Mucosa of gallbladder (tissue), 1 donor: ENCODE data around the gene TARS2. TPM values are rescaled to one million over a fixed set of nuclear protein-coding genes. Genes with fewer than 3 reads are reported as not detected.

Experiments used
- DNase-seq: peaks from one replicate; pipeline ENCODE4 v3.0.0-alpha.2; 2020; ENCODE audit warnings: low spot score
- total RNA-seq: library from RNA; stranded (reverse); gene quantifications from one replicate; pipeline ENCODE4 v1.2.1, GENCODE V29; 2021
- donor health status: DM: no; HTN: no; CAD: no.

The TARS2 gene
- total RNA-seq, 1 donor from 2014 or later = 28.3 TPM

DNA sequence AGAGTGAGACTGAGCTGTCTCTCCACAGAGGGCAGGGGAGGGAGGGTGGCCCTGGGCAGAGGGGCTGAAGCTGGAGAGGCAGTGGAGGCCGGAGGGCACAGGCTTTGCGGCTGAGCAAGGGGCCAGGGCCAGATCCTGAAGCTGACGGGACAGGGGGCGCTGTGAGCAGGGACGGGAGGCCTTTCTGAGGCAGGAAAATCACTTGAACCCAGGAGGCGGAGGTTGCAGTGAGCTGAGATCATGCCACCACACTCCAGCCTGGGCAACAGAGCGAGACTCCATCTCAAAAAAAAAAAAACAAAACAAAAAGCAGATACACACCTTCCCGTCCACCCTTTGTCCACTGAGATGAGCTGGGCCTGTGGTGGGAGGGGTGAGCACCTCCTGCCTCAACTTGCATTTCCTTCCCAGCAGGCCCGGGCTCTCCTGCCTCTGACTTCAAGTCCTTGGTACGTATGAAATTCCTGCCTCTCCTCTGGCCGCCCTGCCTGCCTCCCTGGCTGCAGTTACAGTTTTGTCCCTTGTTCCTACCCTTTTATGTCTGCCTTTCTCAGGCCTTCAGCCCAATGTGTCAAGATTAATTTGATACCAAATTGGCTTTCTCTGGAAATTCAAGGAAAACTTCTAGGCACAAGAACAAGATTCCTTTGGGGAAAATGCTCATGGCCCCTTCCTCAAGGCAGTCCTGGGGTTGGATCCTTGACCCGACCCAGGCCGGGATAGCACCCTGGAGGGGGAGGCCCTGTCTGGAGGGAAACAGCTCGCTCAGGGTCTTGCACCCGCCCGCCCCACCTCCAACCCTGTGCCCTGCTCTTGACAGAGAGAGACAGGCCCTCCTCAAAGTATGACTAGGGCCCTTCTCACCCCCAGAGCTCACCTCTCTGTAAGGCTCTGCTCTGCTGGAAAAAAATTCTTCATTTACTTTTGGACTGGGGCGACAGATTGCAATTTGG lies 50.8 kb downstream of the TARS2 start:
- DNase-seq = no peak

GRCh38 chr1:150543500-150544143 lies 56.4 kb downstream of the TARS2 start:
- DNase-seq = no peak

DNA sequence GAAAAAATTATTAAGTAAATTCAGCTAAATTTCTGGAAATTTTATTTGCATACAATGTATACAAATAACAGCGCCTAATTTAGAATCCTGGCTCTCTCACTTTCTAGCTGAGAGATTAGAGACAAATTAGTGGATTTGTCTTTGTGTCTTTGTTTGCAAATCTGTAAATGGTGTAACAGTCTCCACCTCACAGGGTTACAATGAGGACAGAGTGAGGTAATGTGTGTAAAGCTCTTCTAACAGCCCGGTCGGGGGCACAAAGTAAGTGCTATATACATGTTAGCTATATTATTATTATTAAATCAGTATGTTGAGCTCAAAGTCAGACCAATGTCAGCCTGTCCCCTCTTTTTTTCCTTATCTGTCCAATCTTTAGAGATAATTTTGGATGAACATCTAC lies 57.0 kb downstream of the TARS2 start:
- DNase-seq = no peak

DNA sequence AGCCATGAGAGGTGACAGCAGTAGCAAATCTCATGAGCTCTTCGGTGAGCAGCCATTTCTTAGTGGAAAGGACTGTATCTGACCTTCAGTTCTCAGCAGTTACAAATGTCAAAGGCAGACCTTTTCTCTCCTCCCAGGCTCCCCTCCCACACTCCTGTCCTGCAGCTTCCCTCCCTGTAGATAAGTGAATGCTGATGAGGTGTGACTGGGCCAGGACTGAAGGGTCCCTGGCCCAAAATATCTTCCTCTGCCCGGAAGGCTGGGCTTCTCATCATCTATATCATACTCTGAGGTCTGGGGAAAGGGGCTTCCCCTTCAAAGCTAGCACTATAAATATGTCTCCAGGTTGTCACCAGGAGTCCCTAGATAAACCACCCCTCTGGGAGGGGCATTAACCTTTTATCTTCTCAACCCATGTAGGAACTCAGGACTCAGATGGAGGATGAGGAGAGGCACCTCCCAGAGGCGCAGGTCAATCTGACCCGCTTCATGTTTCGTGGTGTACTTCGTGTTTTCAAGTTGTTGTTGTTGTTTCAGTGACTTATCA lies 58.3 kb downstream of the TARS2 start:
- no peak for DNase-seq

DNA sequence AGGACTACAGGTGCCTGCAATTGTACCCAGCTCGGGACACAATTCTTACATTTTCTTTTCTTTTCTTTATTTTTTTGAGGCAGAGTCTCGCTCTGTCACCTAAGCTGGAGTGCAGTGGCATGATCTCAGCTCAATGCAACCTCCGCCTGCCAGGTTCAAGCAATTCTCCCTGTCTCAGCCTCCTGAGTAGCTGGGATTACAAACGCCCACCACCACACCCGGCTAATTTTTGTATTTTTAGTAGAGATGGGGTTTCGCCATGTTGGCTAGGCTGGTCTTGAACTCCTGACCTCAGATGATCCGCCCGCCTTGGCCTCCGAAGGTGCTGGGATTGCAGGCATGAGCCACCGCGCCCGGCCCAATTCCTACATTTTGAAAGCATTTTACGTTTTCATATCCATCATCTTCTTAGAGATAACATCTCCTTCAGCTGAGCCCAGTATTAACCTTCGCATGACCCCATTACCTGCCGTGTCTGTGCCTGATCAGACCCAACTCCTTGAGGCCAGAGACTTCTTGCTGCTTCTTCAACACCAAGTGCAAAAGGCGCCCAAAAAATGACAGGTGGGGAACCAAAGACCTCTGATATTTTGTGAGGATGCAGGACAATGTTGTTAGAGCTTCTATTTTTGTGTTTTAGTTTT lies 59.2 kb downstream of the TARS2 start:
- no peak for DNase-seq

DNA sequence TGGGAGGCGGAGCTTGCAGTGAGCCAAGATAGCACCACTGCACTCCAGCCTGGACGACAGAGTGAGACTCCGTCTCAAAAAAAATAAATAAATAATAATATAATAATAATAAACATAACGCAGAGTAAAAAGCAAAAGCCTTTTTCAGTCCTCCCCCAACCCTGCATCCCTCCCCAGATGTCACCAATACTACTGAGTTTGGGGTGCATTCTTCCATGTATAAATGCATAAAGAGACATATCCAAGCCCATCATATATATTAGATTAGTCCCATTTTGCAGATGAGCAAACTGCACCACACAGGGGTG lies 61.1 kb downstream of the TARS2 start:
- no peak for DNase-seq

- no peak for DNase-seq
These were observed 61.6 kb downstream of the TARS2 start, which contains the start of gene ADAMTSL4 for GRCh38 chr1:150548632-150549495. Gene ADAMTSL4 (plus strand): TSS chr1:150549408. CDS start chr1:150552289, 2,881 bp downstream.

- no peak for DNase-seq
These were observed 62.4 kb downstream of the TARS2 start for GRCh38 chr1:150549496-150550221.

DNA sequence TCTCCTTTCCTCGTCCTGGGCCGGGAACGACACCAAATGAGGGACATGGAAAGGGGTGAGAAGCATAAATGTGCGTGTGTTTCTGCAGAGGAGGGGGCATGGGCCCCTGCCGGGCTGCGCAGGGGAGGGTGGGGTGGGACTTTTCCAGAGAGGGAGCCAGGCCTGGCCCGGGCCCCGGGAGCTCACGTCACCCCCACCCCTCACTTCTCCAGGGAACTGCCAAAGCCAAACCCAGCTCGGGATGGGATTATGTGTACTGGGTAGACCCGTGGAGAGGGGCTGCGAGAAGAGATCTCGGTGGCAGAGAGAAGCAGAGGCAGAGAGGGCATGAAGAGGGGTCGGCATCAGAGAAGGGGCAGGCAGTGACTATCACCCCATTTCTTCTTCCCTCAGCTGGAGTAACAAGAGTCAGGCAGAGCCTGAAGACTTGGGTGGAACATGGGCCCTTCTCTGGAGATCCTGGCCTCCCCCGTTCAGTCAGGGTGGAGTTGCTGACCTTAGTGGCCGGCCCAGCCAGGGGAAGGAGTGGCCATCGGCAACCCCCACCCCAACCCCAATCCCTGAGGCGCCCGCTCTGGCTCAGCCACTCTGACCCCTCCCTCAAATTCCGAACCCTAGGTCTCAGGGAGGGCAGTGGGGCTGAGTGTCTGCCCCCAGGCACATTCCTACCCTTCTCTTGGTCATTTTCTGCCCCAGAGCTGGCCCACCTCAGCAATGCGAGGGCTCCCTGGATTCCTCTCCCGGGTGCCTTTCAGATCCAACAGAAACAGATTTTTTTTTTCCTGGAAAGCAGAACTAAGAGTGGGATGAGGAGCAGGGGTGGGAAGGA lies 63.2 kb downstream of the TARS2 start:
- no peak for DNase-seq

DNA sequence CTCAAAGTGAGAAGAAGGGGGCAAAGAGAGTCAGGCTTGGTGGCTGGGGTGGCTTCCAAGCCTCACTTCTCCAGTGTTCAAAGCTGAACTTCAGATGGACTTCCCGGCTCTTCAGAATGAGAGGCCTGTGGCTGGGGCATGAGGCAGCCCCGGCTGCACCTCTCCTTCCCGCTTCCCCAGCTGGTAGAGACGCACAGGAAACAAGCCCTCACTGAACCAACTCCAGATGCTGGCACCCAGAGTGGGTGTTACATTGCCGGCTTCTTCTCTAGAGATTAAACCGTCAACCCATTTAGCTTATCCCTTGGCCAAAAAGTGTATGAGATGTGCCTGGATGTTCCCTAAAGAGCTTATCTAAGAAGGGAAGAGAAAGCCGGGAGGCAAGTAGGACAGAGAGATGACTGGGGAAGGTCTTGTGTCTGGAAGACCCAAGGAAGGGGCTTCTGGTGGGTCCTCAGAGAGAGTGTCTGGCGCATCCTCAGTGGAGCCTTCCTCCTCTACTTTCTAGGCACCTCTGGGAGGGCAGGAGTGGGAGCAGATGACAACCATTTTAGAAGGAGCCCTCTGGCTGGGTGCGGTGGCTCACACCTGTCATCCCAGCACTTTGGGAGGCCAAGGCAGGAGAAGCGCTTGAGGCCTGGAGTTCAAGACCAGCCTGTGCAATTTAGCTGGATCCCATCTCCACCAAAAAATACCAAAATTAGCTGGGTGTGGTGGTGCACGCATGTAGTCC lies 64.0 kb downstream of the TARS2 start:
- no peak for DNase-seq

- no peak for DNase-seq
These were observed 64.5 kb downstream of the TARS2 start for GRCh38 chr1:150551784-150552127.

GRCh38 chr1:150552128-150552910 lies 65.1 kb downstream of the TARS2 start:
- peak; percentile 79 for DNase-seq

DNA sequence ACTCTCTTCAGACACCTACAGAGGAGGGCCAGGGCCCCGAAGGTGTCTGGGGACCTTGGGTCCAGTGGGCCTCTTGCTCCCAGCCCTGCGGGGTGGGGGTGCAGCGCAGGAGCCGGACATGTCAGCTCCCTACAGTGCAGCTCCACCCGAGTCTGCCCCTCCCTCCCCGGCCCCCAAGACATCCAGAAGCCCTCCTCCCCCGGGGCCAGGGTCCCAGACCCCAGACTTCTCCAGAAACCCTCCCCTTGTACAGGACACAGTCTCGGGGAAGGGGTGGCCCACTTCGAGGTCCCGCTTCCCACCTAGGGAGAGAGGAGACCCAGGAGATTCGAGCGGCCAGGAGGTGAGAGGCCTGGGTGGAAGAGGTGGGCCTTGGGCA lies 65.7 kb downstream of the TARS2 start:
- DNase-seq = no peak

- no peak for DNase-seq
These were observed 66.3 kb downstream of the TARS2 start for GRCh38 chr1:150553392-150554085.

- DNase-seq = no peak
These were observed 66.8 kb downstream of the TARS2 start for GRCh38 chr1:150554086-150554452.

- no peak for DNase-seq
These were observed 68.2 kb downstream of the TARS2 start for GRCh38 chr1:150555198-150555970.
